Neural cell (in vitro differentiated cells): Measurements from ENCODE around the gene EVC.

ENCODE experiments used
- CTCF ChIP-seq: fragments of 450-650 bp; IDR thresholded peaks from 2 replicates; pipeline ENCODE4 v1.5.1; 2014; ENCODE audit warnings: antibody characterized with exemption, mild to moderate bottlenecking, moderate library complexity; ENCODE audit not compliant: poor library complexity, severe bottlenecking
- EP300 ChIP-seq: fragments of 450-650 bp; conservative IDR thresholded peaks from 2 replicates; pipeline ENCODE4 v1.6.1; 2014; ENCODE audit warnings: antibody characterized with exemption, mild to moderate bottlenecking, moderate library complexity; ENCODE audit not compliant: poor library complexity, severe bottlenecking
- EZH2 ChIP-seq: fragments of 200-600, 300-800 bp; shearing (Covaris generic), sonication (generic); IDR thresholded peaks from 2 replicates; pipeline ENCODE4 v1.6.1; 2014; ENCODE audit warnings: antibody characterized with exemption, low read length, borderline replicate concordance, mild to moderate bottlenecking; ENCODE audit not compliant: insufficient read depth, poor library complexity, severe bottlenecking
- RAD21 ChIP-seq: fragments of 450-650 bp; conservative IDR thresholded peaks from 2 replicates; pipeline ENCODE4 v1.6.1; 2014; ENCODE audit warnings: antibody characterized with exemption, mild to moderate bottlenecking, moderate library complexity
- REST ChIP-seq: IDR thresholded peaks from 2 replicates; pipeline ENCODE4 v1.6.1; 2012; ENCODE audit warnings: borderline replicate concordance

- no peak for TF ChIP-seq CTCF
- no peak for TF ChIP-seq EZH2
- TF ChIP-seq REST: no peak
- TF ChIP-seq EP300: no peak
- no peak for TF ChIP-seq RAD21
Observed at GRCh38 chr4:5705647-5706320, 5.2 kb upstream of the EVC start.
